IMR-90 (cell line): ENCODE results near the gene LRRC8C. TPM values are rescaled to one million over a fixed set of nuclear protein-coding genes. Genes with fewer than 3 reads are reported as not detected.

Source experiments
- ATAC-seq: fragments of 200-7000 bp; cut with Tn5 transposase; 2 replicates; pipeline ENCODE4 v1.9.1; 2020; ENCODE audit warnings: low read depth, mild to moderate bottlenecking, moderate library complexity
- BruUV-seq: library from RNA; stranded (reverse); fragments of 400-500 nt; replicated peaks from 2 replicates; lab custom pipeline; 2021; lab: Mats Ljungman, UMichigan
- CTCF ChIA-PET: fragments of 300-600 bp; formaldehyde crosslinking; extraction: SDS; loops from one replicate; lab custom pipeline; 2021; ENCODE audit warnings: antibody characterized with exemption; lab: Yijun Ruan, JAX
- POLR2A ChIA-PET: fragments of 300-600 bp; sonication (Branson Sonifier 250); formaldehyde crosslinking; loops from one replicate; lab custom pipeline; 2022; ENCODE audit warnings: antibody characterized with exemption; ENCODE audit not compliant: unreplicated experiment; lab: Charles Lee
- DNase-seq: peaks from one replicate; pipeline ENCODE4 v3.0.0; 2013
- H2AFZ ChIP-seq: replicated peaks from 2 replicates; pipeline ENCODE3; 2013; ENCODE audit warnings: low read length, mild to moderate bottlenecking; ENCODE audit not compliant: poor library complexity
- H2AK5ac ChIP-seq: 2 replicates; pipeline ENCODE4 v1.6.1; 2013; ENCODE audit warnings: low read depth, low read length, inconsistent platforms
- H2AK9ac ChIP-seq: replicated peaks from 2 replicates; pipeline ENCODE3; 2013; ENCODE audit warnings: mild to moderate bottlenecking, low read depth, low read length, moderate library complexity; ENCODE audit not compliant: poor library complexity
- H2BK120ac ChIP-seq: 2 replicates; pipeline ENCODE4 v1.6.1; 2013; ENCODE audit warnings: low read depth, low read length, inconsistent platforms
- H2BK15ac ChIP-seq: 3 replicates; pipeline ENCODE4 v1.6.1; 2013; ENCODE audit warnings: low read depth, low read length, inconsistent platforms
- H2BK20ac ChIP-seq: 2 replicates; pipeline ENCODE4 v1.6.1; 2013; ENCODE audit warnings: low read depth, mild to moderate bottlenecking, inconsistent platforms, low read length, moderate library complexity
- H2BK5ac ChIP-seq: 2 replicates; pipeline ENCODE4 v1.6.1; 2013; ENCODE audit warnings: mild to moderate bottlenecking, low read depth, low read length, inconsistent platforms; ENCODE audit not compliant: poor library complexity, severe bottlenecking
- H3K14ac ChIP-seq: replicated peaks from 2 replicates; pipeline ENCODE4 v1.6.1; 2013; ENCODE audit warnings: low read depth, low read length, inconsistent platforms
- H3K18ac ChIP-seq: 2 replicates; pipeline ENCODE4 v1.6.1; 2013; ENCODE audit warnings: low read depth, low read length, control low read depth
- H3K23ac ChIP-seq: 2 replicates; pipeline ENCODE4 v1.6.1; 2013; ENCODE audit warnings: low read depth, low read length, inconsistent platforms
- H3K27ac ChIP-seq: 2 replicates; pipeline ENCODE4 v1.5.1; 2013; ENCODE audit warnings: mild to moderate bottlenecking, control low read depth, low read length; ENCODE audit not compliant: insufficient read depth
- H3K27me3 ChIP-seq: 2 replicates; pipeline ENCODE4 v1.6.1; 2013; ENCODE audit warnings: low read length; ENCODE audit not compliant: control insufficient read depth, insufficient read depth
- H3K36me3 ChIP-seq: 2 replicates; pipeline ENCODE4 v1.6.1; 2013; ENCODE audit warnings: low read length, mixed read lengths; ENCODE audit not compliant: control insufficient read depth, insufficient read depth
- H3K4ac ChIP-seq: 2 replicates; pipeline ENCODE4 v1.6.1; 2013; ENCODE audit warnings: low read depth, low read length, inconsistent platforms
- H3K4me1 ChIP-seq: 2 replicates; pipeline ENCODE4 v1.6.1; 2013; ENCODE audit warnings: low read length, mixed read lengths; ENCODE audit not compliant: control insufficient read depth, insufficient read depth
- H3K4me2 ChIP-seq: 2 replicates; pipeline ENCODE4 v1.6.1; 2013; ENCODE audit warnings: low read depth, mild to moderate bottlenecking, control low read depth, low read length, moderate library complexity
- H3K4me3 ChIP-seq: 2 replicates; pipeline ENCODE4 v1.5.1; 2013; ENCODE audit warnings: low read depth, mild to moderate bottlenecking, control low read depth, low read length, moderate library complexity; ENCODE audit not compliant: insufficient read depth
- H3K56ac ChIP-seq: 2 replicates; pipeline ENCODE4 v1.6.1; 2013; ENCODE audit warnings: low read length, inconsistent platforms; ENCODE audit not compliant: insufficient read depth; ENCODE audit errors: extremely low read depth
- H3K79me1 ChIP-seq, 2 experiments: 2 replicates each; pipeline ENCODE4 v1.6.1; 2013; ENCODE audit warnings: low read length in 2 of 2, inconsistent platforms in 1 of 2, low read depth in 1 of 2
- H3K9ac ChIP-seq: 2 replicates; pipeline ENCODE4 v1.6.1; 2013; ENCODE audit warnings: low read depth, low read length, control low read depth
- H3K9me1 ChIP-seq: 2 replicates; pipeline ENCODE4 v1.6.1; 2013; ENCODE audit warnings: low read length, inconsistent platforms; ENCODE audit not compliant: insufficient read depth
- H3K9me3 ChIP-seq: 2 replicates; pipeline ENCODE4 v1.6.1; 2013; ENCODE audit warnings: low read length; ENCODE audit not compliant: control insufficient read depth, insufficient read depth
- H4K20me1 ChIP-seq: 2 replicates; pipeline ENCODE4 v1.6.1; 2013; ENCODE audit warnings: low read length, inconsistent platforms; ENCODE audit not compliant: insufficient read depth
- H4K5ac ChIP-seq: 2 replicates; pipeline ENCODE4 v1.6.1; 2013; ENCODE audit warnings: mild to moderate bottlenecking, low read depth, low read length, control low read depth
- H4K8ac ChIP-seq, 2 experiments: 2 replicates each; pipeline ENCODE4 v1.6.1; 2013; ENCODE audit warnings: low read depth in 2 of 2, low read length in 2 of 2, control low read depth in 1 of 2, inconsistent platforms in 1 of 2
- H4K91ac ChIP-seq: 2 replicates; pipeline ENCODE4 v1.6.1; 2013; ENCODE audit warnings: low read depth, low read length, inconsistent platforms; ENCODE audit not compliant: insufficient read depth
- RAD21 ChIP-seq: IDR thresholded peaks from 2 replicates; pipeline ENCODE4 v1.6.1; 2012; ENCODE audit warnings: low read length, improper control_type of control experiment
- RCOR1 ChIP-seq: IDR thresholded peaks from 2 replicates; pipeline ENCODE4 v1.6.1; 2012; ENCODE audit warnings: mild to moderate bottlenecking, low read length, improper control_type of control experiment; ENCODE audit not compliant: insufficient replicate concordance
- SMC3 ChIP-seq: fragments of 150-350 bp; IDR thresholded peaks from 2 replicates; pipeline ENCODE4 v1.6.1; 2016; ENCODE audit warnings: low read depth, mild to moderate bottlenecking, antibody characterized with exemption, low read length, moderate library complexity
- WGBS, 2 experiments: methylation state at CpG; one replicate each; pipeline versions ENCODE4 v1.1.5 to v1.1.7; 2013; ENCODE audit warnings: missing lambda C conversion rate in 2 of 2; ENCODE audit not compliant: insufficient read length in 1 of 2; ENCODE audit errors: extremely low coverage in 2 of 2; 5-methylcytosine and 5-hydroxymethylcytosine counted together
- dilution Hi-C: fragments of 300-500 bp; cut with HindIII; formaldehyde crosslinking; loops from one replicate; pipeline ENCODE4 v1.14.3; 2018; ENCODE audit warnings: low sequenced_read_pairs; ENCODE audit not compliant: unreplicated experiment
- in situ Hi-C: fragments of 300-500 bp; cut with MboI; formaldehyde crosslinking; loops from 3 replicates; pipeline ENCODE4 v1.14.3; 2019; ENCODE audit warnings: low sequenced_read_pairs, inconsistent platforms, mixed read lengths
- intact Hi-C: fragments of 100-400 bp; cut with micrococcal nuclease; formaldehyde crosslinking; loops from 2 replicates; pipeline ENCODE4 v1.10.0; 2022
- polyA plus RNA-seq, 3 experiments: library from polyadenylated mRNA; depleted of rRNA; stranded (reverse); fragments of >200 nt; gene quantifications; 2 replicates each; pipeline ENCODE4 v1.2.3, GENCODE V29; 2012; ENCODE audit warnings: low replicate concordance in 1 of 3
- total RNA-seq: library from RNA; depleted of rRNA; stranded (reverse); fragments of >200 nt; gene quantifications from 2 replicates; pipeline ENCODE4 v1.2.3, GENCODE V29; 2012
- TF ChIP-seq, protein P1 (sequence below): fragments of 150-350 bp; IDR thresholded peaks from 2 replicates; pipeline ENCODE4 v1.6.1; 2016; ENCODE audit warnings: low read depth, mild to moderate bottlenecking, low read length, moderate library complexity, borderline replicate concordance

LRRC8C gene
- total and polyA plus RNA-seq, 2 of the 4 experiments (the other 2 are of a cell fraction), result 6.5 to 12.9 TPM

DNA sequence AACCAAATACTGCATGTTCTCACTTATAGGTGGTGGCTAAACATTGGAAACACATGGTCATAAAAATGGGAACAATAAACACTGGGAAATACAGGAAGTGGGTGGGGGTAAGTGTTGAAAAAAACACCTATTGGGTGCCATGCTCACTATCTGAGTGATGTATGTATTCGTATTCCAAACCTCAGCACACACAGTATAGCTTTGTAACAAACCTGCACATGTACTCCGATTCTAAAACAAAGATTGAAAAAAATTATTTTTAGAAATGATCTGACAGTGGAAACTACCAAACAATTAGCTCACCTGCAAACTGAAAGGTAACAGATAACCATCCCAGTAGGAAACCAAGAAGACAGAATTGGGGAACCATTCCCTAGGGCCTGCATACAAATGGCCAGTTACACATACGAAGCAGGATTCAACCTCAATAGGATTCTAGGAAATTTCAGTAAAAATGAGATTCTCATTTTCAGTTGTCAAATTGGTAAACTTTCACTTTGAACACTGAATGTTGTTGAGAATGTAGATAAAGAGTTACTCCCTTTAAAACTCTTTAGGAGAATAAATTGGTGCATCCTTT is 99.8 kb downstream of the LRRC8C start:
- H3K23ac ChIP-seq, result no peak overlapping the region
- no peak for TF ChIP-seq SMC3
- TF ChIP-seq RAD21, result no peak
- no peak for TF ChIP-seq RCOR1
- TF ChIP-seq, protein P1, sequence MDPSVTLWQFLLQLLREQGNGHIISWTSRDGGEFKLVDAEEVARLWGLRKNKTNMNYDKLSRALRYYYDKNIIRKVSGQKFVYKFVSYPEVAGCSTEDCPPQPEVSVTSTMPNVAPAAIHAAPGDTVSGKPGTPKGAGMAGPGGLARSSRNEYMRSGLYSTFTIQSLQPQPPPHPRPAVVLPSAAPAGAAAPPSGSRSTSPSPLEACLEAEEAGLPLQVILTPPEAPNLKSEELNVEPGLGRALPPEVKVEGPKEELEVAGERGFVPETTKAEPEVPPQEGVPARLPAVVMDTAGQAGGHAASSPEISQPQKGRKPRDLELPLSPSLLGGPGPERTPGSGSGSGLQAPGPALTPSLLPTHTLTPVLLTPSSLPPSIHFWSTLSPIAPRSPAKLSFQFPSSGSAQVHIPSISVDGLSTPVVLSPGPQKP, result no peak
- H3K9me1 ChIP-seq, result peaks cover 6% of the 10 kb centered on the region
- H4K5ac ChIP-seq, result no peak overlapping the region
- no peak overlapping the region for H2BK20ac ChIP-seq
- CTCF ChIA-PET, result no interaction called here
- H2AK9ac ChIP-seq, result no peak overlapping the region
- no peak overlapping the region for H2BK15ac ChIP-seq
- H3K9me3 ChIP-seq, result no peaks in the 10 kb centered on the region
- no peak overlapping the region for H4K91ac ChIP-seq
- no peak overlapping the region for H2AFZ ChIP-seq
- no CpG with 5 or more reads among the region's 3 CpGs for WGBS, 2 experiments
- H3K27ac ChIP-seq, result no peak overlapping the region
- no peak overlapping the region for H3K4me3 ChIP-seq
- H2AK5ac ChIP-seq, result no peak overlapping the region
- intact Hi-C loops, result no loop called here
- peaks cover 6% of the 10 kb centered on the region for H3K4me1 ChIP-seq
- H3K18ac ChIP-seq, result no peak overlapping the region
- H3K4ac ChIP-seq, result no peak overlapping the region
- H3K27me3 ChIP-seq, result no peaks in the 10 kb centered on the region
- no peak overlapping the region for H4K8ac ChIP-seq
- H3K9ac ChIP-seq, result no peak overlapping the region
- BruUV-seq, result no TSS peak
- H3K56ac ChIP-seq, result no peak overlapping the region
- H4K20me1 ChIP-seq, result no peaks in the 10 kb centered on the region
- no peak for DNase-seq
- H2BK120ac ChIP-seq, result no peak overlapping the region
- no peak overlapping the region for H2BK5ac ChIP-seq
- no peak overlapping the region for H3K4me2 ChIP-seq
- no peaks in the 10 kb centered on the region for H3K36me3 ChIP-seq
- H3K79me1 ChIP-seq, result no peaks in the 10 kb centered on the region; a peak in 1 of 4 replicates
- in situ Hi-C loops, result no loop called here
- H3K14ac ChIP-seq, result no peak overlapping the region
- no peak for ATAC-seq
- dilution Hi-C loops, result no loop called here
- POLR2A ChIA-PET, result interaction anchor here (0.6 kb wide), 1 partner anchor 14 kb away, joined by 3 read pairs; no protein-coding TSS in a partner anchor
